GM12892 (cell line): ENCODE data around the gene SPP2. TPM values are rescaled to one million over a fixed set of nuclear protein-coding genes. Genes with fewer than 3 reads are reported as not detected.

Experiments
- DNase-seq: peaks from one replicate; pipeline ENCODE4 v3.0.0; 2011; ENCODE audit not compliant: insufficient read length
- FAIRE-seq: peaks from 2 replicates; lab custom pipeline; 2011; peaks lifted over from hg19 to GRCh38; lab: Jason Lieb, UNC
- POLR2A ChIP-seq: IDR thresholded peaks from 2 replicates; pipeline ENCODE4 v1.6.1; 2011; ENCODE audit warnings: low read depth, low read length, control low read depth
- POLR2AphosphoS5 ChIP-seq: IDR thresholded peaks from 2 replicates; pipeline ENCODE4 v1.6.1; 2011; ENCODE audit warnings: low read depth, low read length, control low read depth
- TAF1 ChIP-seq: IDR thresholded peaks from 2 replicates; pipeline ENCODE4 v1.6.1; 2011; ENCODE audit warnings: low read depth, mild to moderate bottlenecking, control low read depth, low read length, borderline replicate concordance
- polyA plus RNA-seq: library from polyadenylated mRNA; unstranded; fragments of >200 nt; gene quantifications from one replicate; pipeline ENCODE4 v1.2.1, GENCODE V29; 2012; ENCODE audit warnings: missing spikeins, inconsistent platforms; ENCODE audit not compliant: missing spikeins

SPP2 gene
- not detected for polyA plus RNA-seq

GRCh38 chr2:234050455-234051135, at the start of gene SPP2:
Gene SPP2, plus strand, starts transcription at chr2:234050702. Its CDS starts 85 bp downstream, at chr2:234050787.
- no peak for TF ChIP-seq POLR2AphosphoS5
- FAIRE-seq (no peak), DNase-seq (no peak)

- DNase-seq (no peak), FAIRE-seq (no peak)
- no peak for TF ChIP-seq TAF1
- no peak for TF ChIP-seq POLR2A
- no peak for TF ChIP-seq POLR2AphosphoS5
Observed at GRCh38 chr2:234001380-234002160, 48.9 kb upstream of the SPP2 start.

- DNase-seq (no peak), FAIRE-seq (no peak)
- TF ChIP-seq TAF1 (no peak), POLR2A (no peak), POLR2AphosphoS5 (no peak)
Observed at GRCh38 chr2:234002281-234002680, 48.2 kb upstream of the SPP2 start.

GRCh38 chr2:234003972-234004617, 46.4 kb upstream of the SPP2 start:
- DNase-seq: no peak
- TF ChIP-seq POLR2A (no peak), POLR2AphosphoS5 (no peak), TAF1 (no peak)
- FAIRE-seq: no peak

GRCh38 chr2:234005126-234005525, 45.4 kb upstream of the SPP2 start:
- no peak for FAIRE-seq
- no peak for DNase-seq
- no peak for TF ChIP-seq POLR2AphosphoS5
- TF ChIP-seq TAF1: no peak
- no peak for TF ChIP-seq POLR2A

GRCh38 chr2:234006501-234006900, 44.0 kb upstream of the SPP2 start:
- TF ChIP-seq POLR2A: no peak
- no peak for TF ChIP-seq TAF1
- no peak for TF ChIP-seq POLR2AphosphoS5
- DNase-seq (no peak), FAIRE-seq (no peak)

GRCh38 chr2:234014427-234014826, 36.1 kb upstream of the SPP2 start:
- no peak for TF ChIP-seq TAF1
- no peak for TF ChIP-seq POLR2A
- TF ChIP-seq POLR2AphosphoS5: no peak
- DNase-seq (no peak), FAIRE-seq (no peak)

- no peak for TF ChIP-seq POLR2AphosphoS5
- TF ChIP-seq TAF1: no peak
- TF ChIP-seq POLR2A: no peak
- FAIRE-seq (no peak), DNase-seq (no peak)
Observed at GRCh38 chr2:234015861-234016260, 34.6 kb upstream of the SPP2 start.

- no peak for TF ChIP-seq TAF1
- no peak for TF ChIP-seq POLR2A
- TF ChIP-seq POLR2AphosphoS5: no peak
- no peak for FAIRE-seq
- DNase-seq: no peak
Observed at GRCh38 chr2:234019896-234020295, 30.6 kb upstream of the SPP2 start.

- FAIRE-seq (no peak), DNase-seq (no peak)
- TF ChIP-seq TAF1 (no peak), POLR2A (no peak), POLR2AphosphoS5 (no peak)
Observed at GRCh38 chr2:234020332-234020731, 30.2 kb upstream of the SPP2 start.

GRCh38 chr2:234022424-234022823, 28.1 kb upstream of the SPP2 start:
- TF ChIP-seq POLR2A: no peak
- no peak for TF ChIP-seq TAF1
- no peak for TF ChIP-seq POLR2AphosphoS5
- FAIRE-seq (no peak), DNase-seq (no peak)
